Stimulated activated CD8-positive, alpha-beta memory T cell treated with anti-CD3 and anti-CD28 coated beads, Interleukin-4, amount 100 ng/mL, for 1 hour (primary cell): ENCODE data around the gene PPAT.
"Not testable (repeated sequence)": the region's sequence is repeated elsewhere in the genome, so short reads cannot be mapped to it uniquely, and the experiment has no call there.

Experiments used
- DNase-seq, 2 donors: peaks; one replicate each; pipeline ENCODE4 v3.0.0-alpha.2; 2020; ENCODE audit warnings: low read depth in 2 of 2, low spot score in 1 of 2

The PPAT gene

DNA sequence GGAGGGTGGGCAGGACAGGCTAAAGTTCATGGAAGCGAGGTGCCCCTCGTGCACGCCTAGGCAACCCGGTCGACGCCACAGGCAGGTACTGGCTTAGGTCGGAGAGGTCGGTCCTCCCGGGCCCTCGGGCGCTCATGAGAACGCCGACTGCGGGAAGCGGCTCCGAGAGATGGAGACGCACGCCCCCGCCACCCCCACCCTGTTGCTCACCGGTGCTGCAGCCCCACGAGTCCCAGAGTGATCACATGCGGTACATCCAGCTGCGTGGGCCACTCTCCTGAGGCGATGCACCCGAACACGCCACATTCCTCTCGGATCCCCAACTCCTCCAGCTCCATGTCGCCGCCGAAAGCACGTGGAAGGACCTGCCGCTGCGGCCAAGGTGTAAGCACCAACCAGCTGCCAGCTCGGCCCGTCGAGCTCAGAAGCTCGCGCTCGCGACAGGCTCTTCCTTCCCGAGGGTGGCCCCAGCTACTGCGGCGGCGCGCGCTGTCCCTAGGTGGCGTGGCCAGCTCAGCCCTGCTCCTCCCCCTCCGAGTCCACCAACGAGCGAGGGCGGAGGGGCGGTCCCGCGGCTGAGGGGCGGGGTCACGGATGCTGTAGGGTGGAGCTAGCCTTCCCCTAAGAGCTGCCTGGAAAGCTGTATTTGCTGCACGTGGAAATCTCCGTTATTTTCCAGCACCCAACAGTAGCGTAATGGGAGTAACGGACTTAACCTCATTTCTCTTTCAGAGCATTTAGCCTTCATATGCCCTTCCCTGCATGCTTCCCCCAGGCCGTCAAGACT lies at the start of gene PPAT:
Gene PPAT, minus strand, starts transcription at position 476 of the 787 bp plus-strand sequence. Its CDS starts 138 bp downstream, at position 338.
- peak; percentile 97 for DNase-seq

DNA sequence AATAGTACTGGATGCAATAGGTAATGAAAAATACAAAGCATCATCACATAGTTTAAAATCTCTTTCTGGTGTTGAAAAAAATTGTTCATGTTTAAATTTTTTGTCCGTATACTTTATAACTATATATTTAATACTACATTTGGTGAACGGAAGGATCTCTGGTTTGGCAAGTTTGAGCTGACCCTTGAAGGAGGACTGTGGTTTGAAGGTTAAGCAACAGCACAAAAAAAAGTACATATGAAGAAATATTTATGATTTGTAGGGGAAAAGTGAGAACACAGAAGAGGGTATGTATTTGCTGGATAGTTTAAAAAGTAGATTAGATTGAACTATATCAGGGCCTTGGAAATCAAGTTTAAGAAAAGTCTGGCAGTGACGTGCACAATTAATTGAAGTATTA lies 45.3 kb upstream of the PPAT start:
- DNase-seq: no peak

DNA sequence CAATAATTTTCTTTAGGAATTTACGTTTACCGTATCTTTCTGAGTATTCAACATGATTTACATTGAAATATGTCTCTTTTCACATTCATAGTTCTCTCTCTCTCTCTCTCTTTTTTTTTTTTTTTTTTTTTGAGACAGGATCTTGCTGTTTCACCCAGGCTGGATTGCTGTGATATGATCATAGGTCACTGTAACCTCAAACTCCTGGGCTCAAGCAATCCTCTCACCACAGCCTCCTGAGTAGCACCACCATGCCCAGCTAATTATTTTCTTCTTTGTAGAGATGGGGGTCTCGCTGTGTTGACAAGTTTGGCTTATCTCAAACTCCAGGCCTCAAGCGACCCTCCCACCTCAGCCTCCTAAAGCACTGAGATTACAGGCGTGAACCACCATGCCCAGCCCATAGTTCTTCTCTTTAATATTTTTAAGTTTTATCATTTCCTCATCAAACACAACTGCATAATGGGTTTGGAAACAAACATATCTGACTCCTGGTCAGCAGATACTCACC lies 41.8 kb upstream of the PPAT start:
- no peak for DNase-seq

DNA sequence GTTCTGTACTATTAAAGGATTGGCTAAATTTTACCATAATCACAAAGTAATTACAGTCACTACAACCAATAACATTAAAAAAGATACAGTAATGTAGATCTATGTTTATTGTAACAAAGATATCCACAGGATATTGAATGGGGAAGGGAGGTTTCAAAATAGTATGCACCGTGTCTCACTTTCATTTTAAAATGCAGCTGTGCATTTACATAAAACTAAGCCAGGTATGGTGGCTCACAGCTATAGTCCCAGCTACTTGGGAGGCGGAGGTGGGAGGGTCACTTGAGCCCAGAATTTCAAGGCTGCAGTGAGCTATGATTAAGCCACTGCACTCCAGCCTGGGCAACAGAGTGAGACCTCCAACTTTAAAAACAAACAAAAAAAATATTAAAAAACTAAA lies 40.5 kb upstream of the PPAT start:
- no peak for DNase-seq

DNA sequence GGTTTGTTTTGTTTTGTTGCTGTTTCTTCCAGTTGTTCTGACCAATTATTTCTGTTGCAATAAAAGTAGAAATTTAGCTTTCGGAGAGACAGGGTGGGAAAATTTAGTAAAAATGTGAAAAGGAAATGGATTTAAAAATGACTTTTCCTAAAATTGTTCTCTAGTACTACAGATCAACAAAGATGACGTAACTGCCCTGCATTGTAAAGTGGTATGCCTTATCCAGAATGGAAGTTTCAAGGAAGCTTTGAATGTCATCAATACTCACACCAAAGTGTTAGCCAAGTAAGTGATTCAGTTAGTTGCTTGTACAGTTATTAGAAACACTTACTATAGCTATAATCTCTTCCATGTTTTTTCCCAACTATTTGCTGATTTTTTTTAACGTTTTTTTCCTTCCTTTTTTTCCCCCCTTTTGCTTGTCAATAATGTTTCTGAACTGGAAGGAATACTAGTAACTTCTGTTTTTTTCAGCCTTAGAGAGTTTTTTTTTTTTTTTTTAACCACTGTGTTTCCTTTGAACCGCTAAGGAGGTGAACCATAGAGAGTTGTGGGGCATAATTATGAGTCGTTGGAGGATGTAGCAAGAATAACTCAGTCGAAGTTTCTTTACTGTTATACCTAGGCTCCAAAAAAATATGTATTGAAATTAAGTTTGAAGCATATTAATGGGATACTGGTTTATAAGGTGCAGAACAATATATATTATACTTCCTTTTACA lies 34.2 kb upstream of the PPAT start:
- no peak for DNase-seq

DNA sequence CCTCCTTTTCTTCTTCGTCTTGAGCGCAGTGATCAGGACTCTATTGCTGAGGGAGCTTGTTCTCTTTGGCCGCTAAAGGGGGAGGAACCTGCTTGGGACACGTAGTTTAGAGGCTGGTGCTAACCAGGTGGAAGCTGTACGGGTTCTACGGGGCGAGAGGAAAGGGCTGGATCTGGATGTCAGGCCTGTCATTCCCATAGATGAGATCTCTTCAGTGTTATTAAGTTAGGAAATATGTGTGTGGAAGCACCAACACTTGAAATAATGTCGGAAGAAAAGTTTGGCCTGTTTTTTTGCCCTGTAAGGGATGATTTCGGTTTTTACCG lies 32.6 kb upstream of the PPAT start:
- DNase-seq: no peak

DNA sequence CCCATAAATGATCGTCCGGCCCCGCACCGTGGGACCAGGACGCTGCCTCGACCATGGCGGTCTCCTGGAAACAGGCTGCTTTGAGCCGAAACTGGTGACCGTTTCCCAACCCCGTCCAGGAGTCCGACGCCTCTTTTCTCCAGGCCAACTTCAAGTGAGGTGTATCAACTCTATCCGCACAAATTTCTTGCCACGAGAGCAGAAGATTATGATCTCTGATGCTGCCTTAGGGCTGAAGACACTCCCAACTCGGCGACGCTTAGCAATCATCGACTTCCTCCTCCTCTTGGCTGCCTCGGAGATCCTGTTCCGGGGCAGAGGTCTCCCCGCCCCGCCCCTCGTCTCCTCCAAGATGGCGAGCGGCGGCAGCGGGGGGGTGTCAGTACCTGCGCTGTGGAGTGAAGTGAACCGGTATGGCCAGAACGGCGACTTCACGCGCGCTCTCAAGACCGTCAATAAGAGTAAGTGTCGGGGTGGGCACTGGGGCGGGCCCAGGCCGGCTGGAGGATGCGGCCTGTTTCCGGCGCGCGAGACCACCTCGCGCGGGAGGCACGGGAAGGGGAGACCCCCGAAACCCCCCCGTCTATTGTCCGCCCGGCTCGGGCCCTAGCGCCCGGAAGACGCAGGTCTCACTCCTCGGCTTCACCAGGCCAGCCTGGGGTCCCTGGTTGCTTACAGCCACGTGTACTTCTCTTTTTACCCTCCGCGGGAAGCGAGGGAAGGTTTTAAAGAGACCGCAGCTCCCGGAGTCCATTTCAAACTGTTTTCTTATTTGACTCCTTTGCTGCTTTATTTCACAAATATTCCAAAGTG lies 32.1 kb upstream of the PPAT start, which contains the start of gene SRP72:
Gene SRP72, plus strand, starts transcription at position 334 of the 813 bp plus-strand sequence. Its CDS starts 19 bp downstream, at position 353.
- DNase-seq: peak; percentile 77

DNA sequence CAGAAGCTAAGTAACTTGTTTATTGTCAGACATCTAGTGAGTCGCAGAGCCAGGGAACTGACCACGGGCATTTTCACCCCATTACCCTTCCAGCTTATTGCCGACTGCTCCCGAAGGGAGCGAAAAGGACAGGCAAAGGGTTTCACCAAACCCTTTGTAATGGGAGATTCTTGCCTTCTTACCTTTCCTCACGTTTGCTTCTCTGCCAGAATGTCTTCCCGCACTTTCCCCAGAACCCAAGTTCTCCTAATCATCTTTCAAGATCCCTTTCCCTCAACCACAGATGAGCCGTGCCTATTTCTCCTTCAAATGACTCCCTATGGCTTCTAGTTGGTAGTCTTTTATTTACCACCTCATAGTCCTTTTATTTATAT lies 31.5 kb upstream of the PPAT start:
- DNase-seq: no peak

DNA sequence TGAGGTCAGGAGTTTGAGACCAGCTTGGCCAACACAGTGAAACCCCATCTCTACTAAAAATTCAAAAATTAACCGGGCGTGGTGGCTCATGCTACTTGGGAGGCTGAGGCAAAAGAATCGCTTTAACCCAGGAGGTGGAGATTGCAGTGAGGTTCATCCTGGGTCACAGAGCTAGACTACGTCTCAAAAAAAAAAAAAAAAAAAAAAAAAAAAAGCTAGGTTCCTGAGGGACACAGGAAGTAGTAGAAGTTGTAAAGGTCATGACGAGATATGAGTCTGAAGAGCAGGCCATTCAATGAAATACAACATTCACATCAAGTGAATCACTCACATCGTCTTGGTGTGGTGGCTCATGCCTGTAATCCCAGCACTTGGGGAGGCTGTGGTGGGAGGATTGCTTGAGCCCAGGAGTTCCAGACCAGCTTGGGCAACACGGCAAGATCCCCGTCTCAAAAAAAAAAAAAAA lies 30.9 kb upstream of the PPAT start:
- not testable (repeated sequence) for DNase-seq

DNA sequence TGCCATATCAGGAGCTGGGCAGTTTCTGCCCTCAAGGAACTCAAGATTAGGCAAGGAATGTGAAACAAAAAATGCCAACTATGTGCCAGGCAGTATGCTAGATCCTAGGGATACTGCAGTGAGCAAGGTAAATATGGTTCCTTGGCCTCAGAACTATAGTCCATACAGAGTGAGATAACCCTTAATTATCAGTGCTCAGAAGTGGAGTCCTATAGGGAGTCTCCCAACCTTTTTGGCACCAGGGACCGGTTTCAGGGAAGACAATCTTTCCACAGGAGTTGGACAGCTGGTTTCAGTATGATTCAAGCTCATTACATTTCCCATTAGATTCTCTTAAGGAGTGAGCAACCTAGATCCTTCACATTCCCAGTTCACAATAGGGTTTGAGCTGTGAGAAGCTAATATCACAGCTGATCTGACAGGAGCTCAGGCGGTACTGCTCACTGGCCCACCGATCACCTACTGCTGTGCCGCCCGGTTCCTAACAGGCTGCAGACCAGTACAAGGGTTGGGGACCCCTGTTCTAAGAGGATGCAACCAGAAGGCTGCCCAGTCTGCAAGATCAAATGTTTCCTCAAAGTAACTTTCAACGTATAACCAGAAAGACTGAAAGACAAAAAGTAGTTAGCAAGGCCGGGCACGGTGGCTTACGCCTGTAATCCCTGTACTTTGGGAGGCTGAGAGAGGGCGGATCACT lies 30.3 kb upstream of the PPAT start:
- no peak for DNase-seq

DNA sequence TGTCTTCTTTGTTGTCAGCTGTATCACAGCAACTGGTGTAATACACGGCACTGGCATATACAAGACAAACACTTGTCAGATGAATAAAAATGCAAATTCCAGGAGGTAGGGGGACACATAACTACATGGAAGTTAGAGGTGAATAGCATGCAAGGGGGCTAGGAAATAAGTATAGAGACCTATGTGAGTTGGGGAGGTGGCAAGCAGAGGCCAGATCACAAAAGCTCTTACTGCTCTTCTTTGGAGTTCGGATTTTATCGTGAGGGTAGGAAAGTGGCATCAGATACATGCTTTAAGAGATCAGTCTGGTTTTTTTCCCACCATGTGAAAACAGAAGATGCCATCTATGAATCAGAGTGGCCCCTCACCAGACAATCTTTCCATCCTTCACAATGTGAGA lies 29.2 kb upstream of the PPAT start:
- no peak for DNase-seq

DNA sequence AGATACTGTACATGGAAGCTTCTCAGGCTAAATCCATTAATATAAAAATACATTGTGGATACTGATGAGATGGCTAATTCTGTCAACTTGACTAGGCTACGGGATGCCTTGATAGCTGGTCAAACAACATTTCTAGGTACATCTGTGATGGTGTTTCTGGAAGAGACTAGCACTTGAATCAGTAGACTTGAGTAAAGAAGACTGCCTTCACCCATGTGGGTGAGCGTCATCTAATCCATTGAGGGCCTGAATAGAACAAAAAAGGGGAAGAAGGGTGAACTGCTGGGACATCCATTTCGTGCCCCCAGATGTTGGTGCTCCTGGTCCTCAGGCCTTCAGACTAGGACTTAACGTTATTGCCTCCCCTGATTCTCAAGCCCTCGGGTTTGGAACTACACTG lies 28.3 kb upstream of the PPAT start:
- no peak for DNase-seq

DNA sequence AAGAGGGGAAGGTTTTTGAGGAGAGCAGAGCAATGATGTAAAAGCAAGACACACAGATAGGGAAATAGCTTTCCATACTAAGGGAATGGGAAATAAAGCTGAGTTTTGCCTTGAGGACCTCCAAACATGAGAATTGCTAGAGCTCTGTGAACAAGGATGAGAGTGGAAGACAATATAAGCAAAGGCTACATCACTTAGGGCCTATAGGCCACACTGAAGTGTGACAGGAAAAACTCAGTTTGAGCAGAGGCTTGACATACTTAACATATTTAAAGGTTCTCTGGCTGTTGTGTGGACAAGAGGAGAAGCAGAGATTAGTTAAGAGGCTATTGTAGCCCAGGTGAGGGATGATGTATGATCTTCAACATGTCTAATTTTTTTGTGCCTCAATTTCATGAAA lies 26.7 kb upstream of the PPAT start:
- DNase-seq: no peak

DNA sequence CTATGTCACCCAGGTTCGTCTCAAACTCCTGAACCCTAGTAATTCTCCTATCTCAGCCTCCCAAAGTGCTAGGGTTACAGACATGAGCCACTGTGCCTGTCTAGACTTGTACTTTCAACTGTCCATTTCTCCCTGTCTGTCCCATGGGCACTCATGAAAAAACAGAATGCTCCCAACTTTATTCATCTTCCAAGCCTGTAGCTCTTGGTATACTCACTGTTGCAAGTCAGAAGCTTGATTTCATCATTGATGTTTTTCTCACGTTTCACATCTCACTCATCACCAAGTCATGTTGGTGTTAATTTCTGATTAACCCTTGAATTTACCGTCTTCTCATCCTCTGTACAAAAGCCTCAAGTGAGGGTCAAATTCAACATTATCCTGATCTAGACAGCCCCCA lies 24.7 kb upstream of the PPAT start:
- no peak for DNase-seq

DNA sequence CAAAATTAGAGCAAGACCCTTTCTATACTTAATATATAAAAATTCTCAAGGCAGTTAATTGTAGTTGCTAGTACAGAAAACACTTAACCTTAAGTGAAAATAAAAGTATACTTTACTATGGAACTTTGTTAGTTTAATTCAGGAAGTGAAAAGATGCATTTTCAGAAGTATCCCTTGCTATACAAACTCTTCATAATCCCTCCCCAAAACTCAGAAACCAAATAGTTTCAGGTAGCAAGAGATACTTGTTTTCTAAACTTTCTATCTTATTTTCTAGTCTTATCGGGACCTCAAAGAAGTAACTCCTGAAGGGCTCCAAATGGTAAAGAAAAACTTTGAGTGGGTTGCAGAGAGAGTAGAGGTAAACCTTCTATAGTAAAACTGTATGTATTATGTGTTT lies 14.9 kb upstream of the PPAT start:
- no peak for DNase-seq

DNA sequence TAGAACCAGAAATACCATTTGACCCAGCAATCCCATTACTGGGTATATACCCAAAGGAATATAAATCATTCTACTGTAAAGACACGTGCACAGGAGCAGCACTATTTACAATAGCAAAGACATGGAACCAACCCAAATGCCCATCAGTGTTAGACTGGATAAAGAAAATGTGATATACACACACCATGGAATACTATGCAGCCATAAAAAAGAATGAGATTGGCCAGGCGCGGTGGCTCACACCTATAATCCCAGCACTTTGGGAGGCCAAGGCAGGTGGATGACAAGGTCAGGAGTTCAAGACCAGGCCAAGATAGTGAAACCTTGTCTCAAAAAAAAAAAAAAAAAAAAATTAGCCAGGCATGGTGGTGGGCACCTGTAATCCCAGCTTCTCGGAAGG lies 14.1 kb upstream of the PPAT start:
- DNase-seq: not testable (repeated sequence)

DNA sequence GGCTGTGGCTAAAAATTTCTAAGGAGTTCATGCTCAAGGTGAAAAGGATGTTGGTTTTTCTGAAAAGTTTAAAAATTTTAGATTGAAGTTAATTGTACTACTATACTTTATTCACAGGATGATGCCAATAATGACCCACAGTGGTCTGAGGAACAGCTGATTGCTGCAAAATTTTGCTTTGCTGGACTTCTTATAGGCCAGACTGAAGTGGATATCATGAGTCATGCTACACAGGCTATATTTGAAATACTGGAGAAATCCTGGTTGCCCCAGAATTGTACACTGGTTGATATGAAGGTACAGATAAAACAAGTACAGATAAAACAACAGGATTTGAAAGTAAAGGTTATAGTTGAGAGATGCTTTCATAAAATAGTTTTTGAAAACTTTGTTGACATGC lies 12.9 kb upstream of the PPAT start:
- DNase-seq: no peak

DNA sequence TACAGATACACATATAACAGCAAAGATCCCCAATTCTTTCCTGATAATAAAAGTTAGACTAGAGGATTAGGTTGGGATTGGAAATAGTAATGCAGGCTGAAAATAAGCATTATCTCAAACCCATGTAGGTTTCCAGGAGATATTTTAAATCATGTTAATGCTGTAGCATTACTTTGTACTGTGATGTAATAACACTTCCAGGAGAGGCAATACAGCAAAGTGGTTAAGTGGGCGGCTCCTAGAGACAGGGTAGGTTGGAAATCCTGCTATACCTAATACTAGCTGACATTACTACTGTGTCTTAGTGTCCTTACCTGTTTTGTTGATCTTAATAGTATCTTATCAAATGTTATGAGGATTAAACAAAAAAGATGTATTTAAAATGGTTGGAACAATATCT lies 10.3 kb upstream of the PPAT start:
- no peak for DNase-seq

DNA sequence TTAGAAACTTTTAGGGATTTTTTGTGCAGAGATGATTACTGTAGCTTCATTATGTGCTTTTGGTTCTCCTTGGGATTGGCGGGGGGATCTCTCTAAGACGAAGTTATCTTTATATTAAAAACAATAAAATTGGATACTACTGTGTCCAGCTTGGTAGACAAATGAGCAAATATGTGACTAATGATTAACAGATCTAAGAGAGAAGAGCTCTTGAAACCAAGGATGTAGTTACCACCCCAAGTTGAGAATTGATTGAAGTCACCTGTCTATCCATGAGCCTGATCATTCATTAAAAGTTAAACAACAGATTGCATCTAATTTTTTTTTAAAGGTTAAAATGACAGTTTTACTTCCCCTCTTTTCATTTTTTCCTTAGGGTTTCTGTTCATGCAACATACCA lies 9.3 kb upstream of the PPAT start:
- no peak for DNase-seq

DNA sequence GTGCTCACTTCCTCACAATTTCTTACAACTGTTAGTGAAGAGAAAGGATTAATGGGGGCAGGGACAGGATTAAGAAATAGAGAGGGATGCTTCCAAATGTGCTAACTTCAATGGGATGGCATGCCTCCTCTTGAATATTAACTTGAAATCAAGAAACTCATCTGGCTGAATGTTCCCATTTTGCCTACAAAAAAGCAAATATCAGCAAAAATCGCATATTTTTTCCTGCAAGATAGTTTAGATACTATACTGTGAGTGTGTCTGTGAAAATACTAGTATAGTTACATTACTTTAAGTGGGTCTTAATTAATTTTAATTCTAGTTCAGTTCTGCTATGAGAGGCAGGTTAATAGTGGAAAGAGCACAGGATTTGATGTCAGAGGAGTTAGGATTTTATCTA lies 5.6 kb upstream of the PPAT start:
- no peak for DNase-seq

DNA sequence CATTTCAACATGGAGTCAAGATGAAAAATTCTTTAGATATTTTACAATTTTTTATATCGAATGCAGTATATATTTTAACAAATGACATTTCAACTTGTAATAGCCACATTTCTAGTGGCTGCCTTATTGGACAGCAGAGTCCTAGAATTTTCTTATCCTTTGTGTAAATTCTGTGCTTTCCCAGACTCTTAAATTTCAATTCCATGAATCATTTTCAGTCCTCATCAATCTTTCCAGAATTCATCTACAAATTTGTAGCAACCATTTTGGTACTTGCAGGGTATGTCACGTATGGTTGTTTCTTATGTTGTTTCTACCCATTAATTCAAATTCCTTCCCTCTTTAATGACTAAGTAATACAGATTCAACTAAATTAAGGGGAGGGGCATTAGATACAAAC lies 3.4 kb upstream of the PPAT start:
- no peak for DNase-seq
